Natural killer cell treated with Interleukin-12 subunit alpha and Interleukin-12 subunit beta and Interleukin-15 and Interleukin-18, amount 100 ng/mL, for 72 hours (primary cell): ENCODE data around the gene FASLG. TPM values are rescaled to one million over a fixed set of nuclear protein-coding genes. Genes with fewer than 3 reads are reported as not detected.
"Not testable (repeated sequence)": the region's sequence is repeated elsewhere in the genome, so short reads cannot be mapped to it uniquely, and the experiment has no call there.

ENCODE experiments used
- ATAC-seq, 2 donors: fragments of 150-1000 bp; cut with Tn5 transposase in 1 of 2; sonication (Bioruptor Pico), chemical (Tn5 transposase) in 1 of 2; 2 replicates each; pipeline ENCODE4 v1.10.0; 2021
- DNase-seq: peaks from one replicate; pipeline ENCODE4 v3.0.0; 2022; ENCODE audit warnings: low spot score
- H3K27ac Mint-ChIP-seq, 2 donors: 1 replicate in 1 of 2; 2 replicates in 1 of 2; pipeline ENCODE4 v1.8.0; 2022; ENCODE audit warnings: mixed read lengths in 2 of 2, mild to moderate bottlenecking in 1 of 2, moderate library complexity in 1 of 2
- H3K27me3 Mint-ChIP-seq, 2 donors: 1 replicate in 1 of 2; 2 replicates in 1 of 2; pipeline ENCODE4 v1.8.0; 2022; ENCODE audit warnings: mixed read lengths in 2 of 2
- H3K36me3 Mint-ChIP-seq: one replicate; pipeline ENCODE4 v1.8.0; 2022; ENCODE audit warnings: mixed read lengths
- H3K4me1 Mint-ChIP-seq, 2 donors: 1 replicate in 1 of 2; 2 replicates in 1 of 2; pipeline ENCODE4 v1.8.0; 2022; ENCODE audit warnings: low read depth in 2 of 2, mixed read lengths in 2 of 2, mild to moderate bottlenecking in 1 of 2
- H3K4me3 Mint-ChIP-seq: one replicate; pipeline ENCODE4 v1.8.0; 2022; ENCODE audit warnings: mixed read lengths
- H3K9me3 Mint-ChIP-seq: 2 replicates; pipeline ENCODE4 v1.8.0; 2022; ENCODE audit warnings: mixed read lengths
- total RNA-seq, 2 donors: library from RNA; stranded (reverse); gene quantifications; one replicate each; pipeline ENCODE4 v1.2.3, GENCODE V29; 2022

The FASLG gene
- total RNA-seq, 2 donors from 2014 or later: 80.6 to 195 TPM

- H3K9me3 Mint-ChIP-seq: peaks cover 5% of the 10 kb centered on the region
- no peak for ATAC-seq
- H3K36me3 Mint-ChIP-seq: peaks cover 34% of the 10 kb centered on the region
- DNase-seq: no peak
- H3K27me3 Mint-ChIP-seq: no peaks in the 10 kb centered on the region
- peaks cover 75 to 86% of the 10 kb centered on the region in 2 donors for H3K4me1 Mint-ChIP-seq
- H3K4me3 Mint-ChIP-seq: peak overlapping the region; percentile 1
- peak overlapping the region; percentile 98 to 100 for H3K27ac Mint-ChIP-seq
These were observed 20.3 kb downstream of the FASLG start for GRCh38 chr1:172679000-172679772.

- peaks cover 43% of the 10 kb centered on the region for H3K36me3 Mint-ChIP-seq
- peak overlapping the region; percentile 89 to 93 for H3K27ac Mint-ChIP-seq
- no peak for ATAC-seq
- peaks cover 70 to 84% of the 10 kb centered on the region in 2 donors for H3K4me1 Mint-ChIP-seq
- no peaks in the 10 kb centered on the region for H3K27me3 Mint-ChIP-seq
- peak overlapping the region; percentile 36 for H3K4me3 Mint-ChIP-seq
- peaks cover 10% of the 10 kb centered on the region for H3K9me3 Mint-ChIP-seq
- no peak for DNase-seq
These were observed 21.3 kb downstream of the FASLG start for GRCh38 chr1:172680244-172680643.

GRCh38 chr1:172680733-172681275 is 21.9 kb downstream of the FASLG start:
- DNase-seq (no peak), ATAC-seq (peak in 1 of 2 donors; percentile 50)
- Mint-ChIP-seq H3K36me3 (peaks cover 43% of the 10 kb centered on the region), H3K27me3 (no peaks in the 10 kb centered on the region), H3K9me3 (peaks cover 10% of the 10 kb centered on the region), H3K4me1 (peaks cover 65 to 78% of the 10 kb centered on the region in 2 donors), H3K27ac (peak overlapping the region; percentile 89 to 93), H3K4me3 (peak overlapping the region; percentile 36)

- Mint-ChIP-seq H3K4me3 (peak overlapping the region; percentile 65), H3K27me3 (no peaks in the 10 kb centered on the region), H3K9me3 (peaks cover 10% of the 10 kb centered on the region), H3K4me1 (peaks cover 60 to 78% of the 10 kb centered on the region in 2 donors), H3K36me3 (peaks cover 54% of the 10 kb centered on the region), H3K27ac (peak overlapping the region; percentile 89 to 93)
- ATAC-seq (peak; percentile 66 to 76), DNase-seq (no peak)
These were observed 23.9 kb downstream of the FASLG start for GRCh38 chr1:172682812-172683211.

GRCh38 chr1:172686143-172686542 is 27.2 kb downstream of the FASLG start:
- Mint-ChIP-seq H3K27me3 (no peaks in the 10 kb centered on the region), H3K4me1 (peaks cover 53 to 65% of the 10 kb centered on the region in 2 donors), H3K9me3 (peaks cover 8% of the 10 kb centered on the region), H3K36me3 (peaks cover 58% of the 10 kb centered on the region), H3K4me3 (no peak overlapping the region), H3K27ac (peak overlapping the region in 1 of 2 donors; percentile 13)
- DNase-seq (no peak), ATAC-seq (no peak)

GRCh38 chr1:172688428-172689085 is 29.7 kb downstream of the FASLG start:
- Mint-ChIP-seq H3K36me3 (peaks cover 58% of the 10 kb centered on the region), H3K4me3 (peak overlapping the region; percentile 23), H3K4me1 (peaks cover 39 to 51% of the 10 kb centered on the region in 2 donors), H3K27ac (peak overlapping the region in 1 of 2 donors; percentile 15)
- not testable (repeated sequence) for DNase-seq, H3K27me3 Mint-ChIP-seq, H3K9me3 Mint-ChIP-seq, ATAC-seq

- not testable (repeated sequence) for H3K9me3 Mint-ChIP-seq, H3K27me3 Mint-ChIP-seq, DNase-seq, H3K27ac Mint-ChIP-seq, H3K4me3 Mint-ChIP-seq, ATAC-seq
- Mint-ChIP-seq H3K4me1 (peaks cover 46 to 51% of the 10 kb centered on the region in 2 donors), H3K36me3 (peaks cover 59% of the 10 kb centered on the region)
These were observed 32.0 kb downstream of the FASLG start for GRCh38 chr1:172690925-172691324.

GRCh38 chr1:172697534-172698002 is 38.7 kb downstream of the FASLG start:
- DNase-seq: peak; percentile 63
- no peaks in the 10 kb centered on the region for H3K27me3 Mint-ChIP-seq
- peaks cover 33% of the 10 kb centered on the region for H3K36me3 Mint-ChIP-seq
- no peak overlapping the region for H3K4me3 Mint-ChIP-seq
- H3K9me3 Mint-ChIP-seq: peaks cover 7% of the 10 kb centered on the region
- peaks cover 61 to 68% of the 10 kb centered on the region in 2 donors for H3K4me1 Mint-ChIP-seq
- ATAC-seq: peak; percentile 76 to 78
- no peak overlapping the region for H3K27ac Mint-ChIP-seq

GRCh38 chr1:172698224-172698623 is 39.3 kb downstream of the FASLG start:
- Mint-ChIP-seq H3K4me1 (peaks cover 54 to 62% of the 10 kb centered on the region in 2 donors), H3K27ac (no peak overlapping the region), H3K36me3 (peaks cover 27% of the 10 kb centered on the region), H3K27me3 (no peaks in the 10 kb centered on the region), H3K4me3 (no peak overlapping the region), H3K9me3 (peaks cover 7% of the 10 kb centered on the region)
- DNase-seq (no peak), ATAC-seq (peak; percentile 51 to 62)

GRCh38 chr1:172699111-172699510 is 40.2 kb downstream of the FASLG start:
- H3K4me1 Mint-ChIP-seq: peaks cover 51 to 57% of the 10 kb centered on the region in 2 donors
- ATAC-seq (peak; percentile 80 to 86), DNase-seq (peak; percentile 90)
- peaks cover 7% of the 10 kb centered on the region for H3K9me3 Mint-ChIP-seq
- H3K27ac Mint-ChIP-seq: no peak overlapping the region
- H3K36me3 Mint-ChIP-seq: peaks cover 22% of the 10 kb centered on the region
- no peaks in the 10 kb centered on the region for H3K27me3 Mint-ChIP-seq
- no peak overlapping the region for H3K4me3 Mint-ChIP-seq

GRCh38 chr1:172699695-172700227 is 40.9 kb downstream of the FASLG start:
- Mint-ChIP-seq H3K36me3 (peaks cover 22% of the 10 kb centered on the region), H3K27ac (no peak overlapping the region), H3K4me1 (peaks cover 55 to 57% of the 10 kb centered on the region in 2 donors), H3K9me3 (peaks cover 7% of the 10 kb centered on the region), H3K27me3 (no peaks in the 10 kb centered on the region), H3K4me3 (no peak overlapping the region)
- DNase-seq (no peak), ATAC-seq (no peak)

GRCh38 chr1:172700556-172700955 is 41.7 kb downstream of the FASLG start:
- Mint-ChIP-seq H3K4me1 (peaks cover 50 to 51% of the 10 kb centered on the region in 2 donors), H3K36me3 (peaks cover 14% of the 10 kb centered on the region), H3K27me3 (no peaks in the 10 kb centered on the region), H3K4me3 (no peak overlapping the region), H3K9me3 (peaks cover 4% of the 10 kb centered on the region), H3K27ac (no peak overlapping the region)
- peak; percentile 1 to 57 for ATAC-seq
- no peak for DNase-seq

- H3K4me1 Mint-ChIP-seq: peaks cover 34 to 48% of the 10 kb centered on the region in 2 donors
- H3K27ac Mint-ChIP-seq: no peak overlapping the region
- ATAC-seq (peak in 1 of 2 donors; percentile 55), DNase-seq (no peak)
- H3K9me3 Mint-ChIP-seq: peaks cover 3% of the 10 kb centered on the region
- peaks cover 12% of the 10 kb centered on the region for H3K36me3 Mint-ChIP-seq
- H3K27me3 Mint-ChIP-seq: no peaks in the 10 kb centered on the region
- no peak overlapping the region for H3K4me3 Mint-ChIP-seq
These were observed 45.1 kb downstream of the FASLG start for GRCh38 chr1:172704001-172704400.
